Caco-2 (cell line): ENCODE results near the gene ZNF326. TPM values are rescaled to one million over a fixed set of nuclear protein-coding genes. Genes with fewer than 3 reads are reported as not detected.

Experiments
- BruUV-seq: library from RNA; stranded (reverse); fragments of 400-500 nt; replicated peaks from 2 replicates; lab custom pipeline; 2021; lab: Mats Ljungman, UMichigan
- CTCF ChIA-PET: fragments of 300-600 bp; sonication (Branson Sonifier 250); formaldehyde crosslinking; loops from one replicate; lab custom pipeline; 2022; ENCODE audit warnings: antibody characterized with exemption; lab: Charles Lee
- POLR2A ChIA-PET: fragments of 300-600 bp; sonication (Branson Sonifier 250); formaldehyde crosslinking; loops from one replicate; lab custom pipeline; 2022; ENCODE audit warnings: antibody characterized with exemption; lab: Charles Lee
- DNase-seq, 2 experiments: peaks; one replicate each; pipeline versions ENCODE4 v3.0.0 to v3.0.0-alpha.2; 2020 to 2022
- H3K27me3 ChIP-seq: replicated peaks from 2 replicates; pipeline ENCODE4 v1.6.0; 2011; ENCODE audit warnings: low read length; ENCODE audit not compliant: control insufficient read depth, insufficient read depth
- H3K36me3 ChIP-seq: 2 replicates; pipeline ENCODE4 v1.5.1; 2011; ENCODE audit warnings: low read length; ENCODE audit not compliant: control insufficient read depth, insufficient read depth
- H3K4me1 ChIP-seq: fragments of 250-450 bp; sonication (Bioruptor Pico); 2 replicates; pipeline ENCODE4 v1.5.1; 2020; ENCODE audit warnings: mild to moderate bottlenecking
- H3K4me3 ChIP-seq: 2 replicates; pipeline ENCODE4 v1.5.1; 2011; ENCODE audit warnings: low read depth, mild to moderate bottlenecking, control low read depth, low read length
- H3K9me3 ChIP-seq: fragments of 250-450 bp; sonication (Bioruptor Pico); 2 replicates; pipeline ENCODE4 v1.5.1; 2020; ENCODE audit warnings: mild to moderate bottlenecking, moderate library complexity
- H3K27ac Mint-ChIP-seq: one replicate; pipeline ENCODE4 v1.8.0; 2022; ENCODE audit warnings: mixed read lengths; ENCODE audit not compliant: unreplicated experiment
- H3K27me3 Mint-ChIP-seq: one replicate; pipeline ENCODE4 v1.8.0; 2022; ENCODE audit warnings: mixed read lengths; ENCODE audit not compliant: insufficient read depth, unreplicated experiment
- H3K36me3 Mint-ChIP-seq: one replicate; pipeline ENCODE4 v1.8.0; 2022; ENCODE audit warnings: mild to moderate bottlenecking, mixed read lengths; ENCODE audit not compliant: insufficient read depth, unreplicated experiment
- H3K4me1 Mint-ChIP-seq: one replicate; pipeline ENCODE4 v1.8.0; 2022; ENCODE audit warnings: low read depth, mixed read lengths; ENCODE audit not compliant: unreplicated experiment
- H3K4me3 Mint-ChIP-seq: one replicate; pipeline ENCODE4 v1.8.0; 2022; ENCODE audit warnings: mild to moderate bottlenecking, moderate library complexity, mixed read lengths; ENCODE audit not compliant: unreplicated experiment
- H3K9me3 Mint-ChIP-seq: one replicate; pipeline ENCODE4 v1.8.0; 2022; ENCODE audit warnings: mixed read lengths; ENCODE audit not compliant: unreplicated experiment
- CTCF ChIP-seq, 2 experiments: fragments of 200-600 bp in 1 of 2; IDR thresholded peaks; 1 replicate in 1 of 2; 2 replicates in 1 of 2; pipeline versions ENCODE4 v1.5.1 to v1.8.0; 2011 to 2022; ENCODE audit warnings: antibody characterized with exemption in 1 of 2, control low read depth in 1 of 2, inconsistent platforms in 1 of 2, low read depth in 1 of 2, low read length in 1 of 2, mild to moderate bottlenecking in 1 of 2, moderate library complexity in 1 of 2; ENCODE audit not compliant: insufficient read depth in 1 of 2, severe bottlenecking in 1 of 2, unreplicated experiment in 1 of 2
- intact Hi-C: fragments of 100-400 bp; cut with micrococcal nuclease; formaldehyde crosslinking; loops from one replicate; pipeline ENCODE4 v1.10.0; 2022; ENCODE audit not compliant: unreplicated experiment
- total RNA-seq: library from RNA; stranded (reverse); gene quantifications from 2 replicates; pipeline ENCODE4 v1.2.3, GENCODE V29; 2022

The ZNF326 gene
- total RNA-seq, 1 experiment from 2014 or later = 31.7 TPM

GRCh38 chr1:89987159-89987819 lies 7.6 kb upstream of the ZNF326 start:
- Histone ChIP-seq H3K36me3 (no peaks in the 10 kb centered on the region), H3K27me3 (no peaks in the 10 kb centered on the region), H3K9me3 (no peaks in the 10 kb centered on the region), H3K4me1 (peaks cover 35% of the 10 kb centered on the region), H3K4me3 (no peak overlapping the region)
- H3K27ac Mint-ChIP-seq = no peak overlapping the region
- peak; percentile 63 to 71 for TF ChIP-seq CTCF (IDR thresholded peaks at IDR 0.05; ENCODE audit: insufficient read depth in 1 of 2, low read depth in 1 of 2, low read length in 1 of 2, severe bottlenecking in 1 of 2, unreplicated experiment in 1 of 2)
- CTCF ChIA-PET = no interaction called here
- peaks cover 30% of the 10 kb centered on the region for H3K4me1 Mint-ChIP-seq
- H3K4me3 Mint-ChIP-seq = no peak overlapping the region
- H3K9me3 Mint-ChIP-seq = no peaks in the 10 kb centered on the region
- peak in 1 of 2 experiments; percentile 50 for DNase-seq
- POLR2A ChIA-PET = no interaction called here
- BruUV-seq = no TSS peak
- H3K36me3 Mint-ChIP-seq = peaks cover 5% of the 10 kb centered on the region
- H3K27me3 Mint-ChIP-seq = no peaks in the 10 kb centered on the region
- intact Hi-C loops = loop anchor here (1.0 to 2.0 kb wide), 6 partner anchors 32 to 207 kb away; no protein-coding TSS in a partner anchor

- ChIA-PET POLR2A (no interaction called here), CTCF (interaction anchor here (0.7 kb wide), 1 partner anchor 42 kb away, joined by 3 read pairs; no protein-coding TSS in a partner anchor)
- no peak for DNase-seq
- Mint-ChIP-seq H3K4me3 (no peak overlapping the region), H3K4me1 (peaks cover 30% of the 10 kb centered on the region), H3K27ac (peak overlapping the region; percentile 68), H3K27me3 (no peaks in the 10 kb centered on the region), H3K9me3 (no peaks in the 10 kb centered on the region), H3K36me3 (peaks cover 5% of the 10 kb centered on the region)
- no TSS peak for BruUV-seq
- Histone ChIP-seq H3K36me3 (no peaks in the 10 kb centered on the region), H3K4me3 (no peak overlapping the region), H3K4me1 (peaks cover 39% of the 10 kb centered on the region), H3K9me3 (no peaks in the 10 kb centered on the region), H3K27me3 (no peaks in the 10 kb centered on the region)
- TF ChIP-seq CTCF (IDR thresholded peaks at IDR 0.05; ENCODE audit: insufficient read depth in 1 of 2, low read depth in 1 of 2, low read length in 1 of 2, severe bottlenecking in 1 of 2, unreplicated experiment in 1 of 2) = no peak
- intact Hi-C loops = no loop called here
Measured at GRCh38 chr1:89989099-89989498, 5.8 kb upstream of the ZNF326 start.

- H3K4me3 Mint-ChIP-seq = no peak overlapping the region
- BruUV-seq = no TSS peak
- H3K4me1 Mint-ChIP-seq = peaks cover 30% of the 10 kb centered on the region
- Histone ChIP-seq H3K9me3 (no peaks in the 10 kb centered on the region), H3K4me1 (peaks cover 41% of the 10 kb centered on the region), H3K27me3 (no peaks in the 10 kb centered on the region), H3K4me3 (no peak overlapping the region), H3K36me3 (no peaks in the 10 kb centered on the region)
- H3K9me3 Mint-ChIP-seq = no peaks in the 10 kb centered on the region
- ChIA-PET POLR2A (no interaction called here), CTCF (interaction anchor here (0.5 to 0.7 kb wide), 2 partner anchors 43 to 838 kb away, joined by 3 read pairs; no protein-coding TSS in a partner anchor)
- intact Hi-C loops = loop anchor here (10.0 kb wide), 1 partner anchor 465 kb away; the partner anchor contains the start of gene LRRC8B
- DNase-seq = peak; percentile 45 to 72
- H3K27me3 Mint-ChIP-seq = no peaks in the 10 kb centered on the region
- TF ChIP-seq CTCF (IDR thresholded peaks at IDR 0.05; ENCODE audit: insufficient read depth in 1 of 2, low read depth in 1 of 2, low read length in 1 of 2, severe bottlenecking in 1 of 2, unreplicated experiment in 1 of 2) = no peak
- H3K36me3 Mint-ChIP-seq = peaks cover 8% of the 10 kb centered on the region
- H3K27ac Mint-ChIP-seq = peak overlapping the region; percentile 68
Measured at GRCh38 chr1:89989799-89990198, 5.1 kb upstream of the ZNF326 start.
